Stomach (tissue), 4 donors: Measurements from ENCODE around the gene TSPYL2.

ENCODE experiments used
- CTCF ChIP-seq, 7 experiments: fragments of 450-650 bp in 4 of 7; fragments of 200-600 bp in 3 of 7; sonication (generic) in 3 of 7; IDR thresholded peaks; one replicate each; pipeline ENCODE4 v1.5.1; 2016 to 2019; ENCODE audit warnings: antibody characterized with exemption in 7 of 7, control low read depth in 2 of 7, mild to moderate bottlenecking in 1 of 7
- EP300 ChIP-seq: sonication (generic); formaldehyde crosslinking; IDR thresholded peaks from one replicate; pipeline ENCODE4 v1.6.1; 2017; ENCODE audit warnings: antibody characterized with exemption
- POLR2A ChIP-seq, 4 donors: fragments of 450-650 bp; IDR thresholded peaks; one replicate each; pipeline ENCODE4 v1.6.1; 2016; ENCODE audit warnings: antibody characterized with exemption in 4 of 4, control low read depth in 2 of 4, mild to moderate bottlenecking in 1 of 4, moderate library complexity in 1 of 4
- POLR2AphosphoS5 ChIP-seq, 3 donors: sonication (generic); formaldehyde crosslinking; IDR thresholded peaks; one replicate each; pipeline ENCODE4 v1.6.1; 2016; ENCODE audit warnings: antibody characterized with exemption in 3 of 3

- TF ChIP-seq CTCF (IDR thresholded peaks at IDR 0.05) (no peak), EP300 (no peak), POLR2A (IDR thresholded peaks at IDR 0.05) (no peak), POLR2AphosphoS5 (IDR thresholded peaks at IDR 0.05) (no peak)
These were observed 33.0 kb upstream of the TSPYL2 start for GRCh38 chrX:53049127-53049517.
